Coronary artery (tissue), 2 donors: ENCODE measurements around the gene GPRIN3.
"Not testable (repeated sequence)": the region's sequence is repeated elsewhere in the genome, so short reads cannot be mapped to it uniquely, and the experiment has no call there.

Experiments used
- DNase-seq: peaks from one replicate; pipeline ENCODE4 v3.0.0-alpha.2; 2017; ENCODE audit warnings: low spot score
- H3K27ac ChIP-seq, 2 donors: fragments of 200-600 bp; sonication (generic); one replicate each; pipeline ENCODE4 v1.5.1; 2016 to 2019
- H3K4me3 ChIP-seq: fragments of 200-600 bp; sonication (generic); 2 replicates; pipeline ENCODE4 v1.5.1; 2016; ENCODE audit warnings: mild to moderate bottlenecking, moderate library complexity
- TF ChIP-seq, protein P1 (sequence below): fragments of 200-600 bp; sonication (generic); IDR thresholded peaks from one replicate; pipeline ENCODE4 v1.5.1; 2019; ENCODE audit warnings: antibody characterized with exemption

GPRIN3 gene

DNA sequence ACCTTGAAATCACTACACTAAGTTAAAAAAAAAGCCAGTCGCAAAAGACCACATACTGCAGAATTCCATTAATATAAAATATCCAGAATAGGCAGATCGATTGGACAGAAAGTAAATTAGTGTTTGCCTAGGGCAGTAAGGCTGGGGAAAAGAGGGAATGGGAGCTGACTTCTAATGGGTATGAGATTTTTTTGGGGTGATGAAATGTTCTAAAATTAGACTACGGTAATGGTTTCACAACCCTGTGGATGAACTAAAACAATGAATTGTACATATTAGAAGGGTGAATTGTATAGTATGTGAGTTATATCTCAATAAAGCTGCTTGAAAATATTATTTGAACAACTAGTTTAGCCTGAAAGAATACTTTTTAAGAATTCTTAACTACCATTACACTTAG lies 6.7 kb upstream of the GPRIN3 start:
- H3K27ac ChIP-seq: no peak overlapping the region
- TF ChIP-seq, protein P1, sequence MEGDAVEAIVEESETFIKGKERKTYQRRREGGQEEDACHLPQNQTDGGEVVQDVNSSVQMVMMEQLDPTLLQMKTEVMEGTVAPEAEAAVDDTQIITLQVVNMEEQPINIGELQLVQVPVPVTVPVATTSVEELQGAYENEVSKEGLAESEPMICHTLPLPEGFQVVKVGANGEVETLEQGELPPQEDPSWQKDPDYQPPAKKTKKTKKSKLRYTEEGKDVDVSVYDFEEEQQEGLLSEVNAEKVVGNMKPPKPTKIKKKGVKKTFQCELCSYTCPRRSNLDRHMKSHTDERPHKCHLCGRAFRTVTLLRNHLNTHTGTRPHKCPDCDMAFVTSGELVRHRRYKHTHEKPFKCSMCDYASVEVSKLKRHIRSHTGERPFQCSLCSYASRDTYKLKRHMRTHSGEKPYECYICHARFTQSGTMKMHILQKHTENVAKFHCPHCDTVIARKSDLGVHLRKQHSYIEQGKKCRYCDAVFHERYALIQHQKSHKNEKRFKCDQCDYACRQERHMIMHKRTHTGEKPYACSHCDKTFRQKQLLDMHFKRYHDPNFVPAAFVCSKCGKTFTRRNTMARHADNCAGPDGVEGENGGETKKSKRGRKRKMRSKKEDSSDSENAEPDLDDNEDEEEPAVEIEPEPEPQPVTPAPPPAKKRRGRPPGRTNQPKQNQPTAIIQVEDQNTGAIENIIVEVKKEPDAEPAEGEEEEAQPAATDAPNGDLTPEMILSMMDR: no peak
- DNase-seq: no peak
- no peak overlapping the region for H3K4me3 ChIP-seq

DNA sequence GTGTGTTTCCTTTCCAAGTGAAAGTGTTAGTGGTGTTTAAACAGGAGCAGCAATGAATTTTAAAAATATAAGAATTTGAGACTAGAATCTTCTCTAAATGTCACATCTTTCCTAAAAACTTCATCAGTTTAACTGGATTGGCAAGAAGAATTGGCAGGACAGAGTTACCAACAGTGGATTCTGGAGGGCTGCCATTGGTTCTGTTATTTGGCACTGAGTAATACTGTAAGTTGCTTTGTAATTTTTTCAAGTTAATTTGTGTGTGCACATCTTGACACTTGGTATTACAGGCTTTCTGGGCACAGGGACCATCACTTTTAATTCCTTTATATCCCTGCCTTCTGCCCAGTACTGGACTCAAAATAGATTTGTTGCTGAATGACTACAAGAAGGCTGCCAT lies 4.5 kb upstream of the GPRIN3 start:
- Histone ChIP-seq H3K4me3 (no peak overlapping the region), H3K27ac (no peak overlapping the region)
- TF ChIP-seq, protein P1: no peak
- no peak for DNase-seq

DNA sequence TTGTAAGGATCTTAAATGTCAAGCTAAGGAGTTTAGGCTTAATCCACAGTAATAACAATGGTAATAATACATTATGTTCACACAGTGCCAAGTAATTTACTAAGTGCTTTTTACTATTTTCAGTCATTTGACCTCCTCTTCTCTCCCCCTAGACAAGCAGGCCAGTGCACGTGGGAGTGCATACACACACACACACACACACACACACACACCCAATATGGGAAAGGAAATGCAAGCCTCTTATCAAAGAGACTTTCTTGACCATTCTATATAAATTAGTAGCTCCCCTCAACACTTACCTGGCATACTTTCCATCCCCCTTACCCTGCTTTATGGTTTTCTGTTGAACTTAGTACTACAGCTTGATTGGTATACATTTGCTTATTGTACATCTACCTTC lies 3.8 kb upstream of the GPRIN3 start:
- Histone ChIP-seq H3K27ac (no peak overlapping the region), H3K4me3 (no peak overlapping the region)
- DNase-seq: no peak
- TF ChIP-seq, protein P1: no peak

DNA sequence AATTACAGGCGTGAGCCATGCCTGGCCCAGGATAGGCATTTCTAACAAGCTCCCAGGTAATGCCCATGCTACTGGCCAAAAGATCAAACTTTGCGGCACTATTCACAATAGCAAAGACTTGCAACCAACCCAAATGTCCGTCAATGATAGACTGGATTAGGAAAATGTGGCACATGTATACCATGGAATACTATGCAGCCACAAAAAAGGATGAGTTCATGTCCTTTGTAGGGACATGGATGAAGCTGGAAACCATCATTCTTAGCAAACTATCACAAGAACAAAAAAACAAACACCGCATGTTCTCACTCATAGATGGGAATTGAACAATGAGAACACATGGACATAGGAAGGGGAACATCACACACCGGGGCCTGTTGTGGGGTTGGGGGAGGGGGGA lies 1.6 kb upstream of the GPRIN3 start:
- not testable (repeated sequence) for H3K4me3 ChIP-seq

DNA sequence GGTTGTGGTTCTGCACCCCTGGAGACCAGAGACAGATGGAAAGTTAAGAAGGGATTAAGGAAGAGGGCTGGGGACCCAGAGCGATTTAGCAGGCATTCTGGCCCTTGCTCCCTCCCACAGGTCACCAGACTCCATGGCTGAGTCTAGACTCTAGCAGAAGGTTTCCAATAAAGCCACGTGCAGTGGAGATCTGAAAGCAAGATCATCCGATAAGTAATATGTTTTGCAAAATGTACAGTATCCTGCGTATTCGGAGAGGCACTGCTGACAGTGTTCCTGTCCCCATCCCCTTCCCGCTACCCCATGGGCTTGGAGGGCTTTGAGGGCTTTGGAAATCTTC lies 531 bp upstream of the GPRIN3 start:
- DNase-seq: no peak
- Histone ChIP-seq H3K27ac (no peak overlapping the region), H3K4me3 (peak overlapping the region; percentile 74)
- TF ChIP-seq, protein P1: no peak

More for the DNA sequence above, 1.6 kb upstream of the GPRIN3 start:
- not testable (repeated sequence) for DNase-seq, H3K27ac ChIP-seq

DNA sequence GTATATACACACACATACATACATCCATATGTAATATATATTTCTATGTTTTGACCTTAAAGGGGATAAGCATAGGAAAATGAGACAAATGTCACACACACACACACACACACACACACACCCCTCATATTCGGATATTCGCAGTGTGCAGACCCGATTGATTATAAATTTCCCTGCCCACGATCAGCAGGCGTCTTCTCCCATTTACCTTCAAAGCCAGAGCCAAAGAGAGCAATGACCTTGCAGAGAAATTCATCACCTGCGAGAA lies 488 bp downstream of the GPRIN3 start:
- Histone ChIP-seq H3K27ac (peak overlapping the region in 1 of 2 donors; percentile 61), H3K4me3 (peak overlapping the region; percentile 74)
- no peak for DNase-seq
- TF ChIP-seq, protein P1: no peak

DNA sequence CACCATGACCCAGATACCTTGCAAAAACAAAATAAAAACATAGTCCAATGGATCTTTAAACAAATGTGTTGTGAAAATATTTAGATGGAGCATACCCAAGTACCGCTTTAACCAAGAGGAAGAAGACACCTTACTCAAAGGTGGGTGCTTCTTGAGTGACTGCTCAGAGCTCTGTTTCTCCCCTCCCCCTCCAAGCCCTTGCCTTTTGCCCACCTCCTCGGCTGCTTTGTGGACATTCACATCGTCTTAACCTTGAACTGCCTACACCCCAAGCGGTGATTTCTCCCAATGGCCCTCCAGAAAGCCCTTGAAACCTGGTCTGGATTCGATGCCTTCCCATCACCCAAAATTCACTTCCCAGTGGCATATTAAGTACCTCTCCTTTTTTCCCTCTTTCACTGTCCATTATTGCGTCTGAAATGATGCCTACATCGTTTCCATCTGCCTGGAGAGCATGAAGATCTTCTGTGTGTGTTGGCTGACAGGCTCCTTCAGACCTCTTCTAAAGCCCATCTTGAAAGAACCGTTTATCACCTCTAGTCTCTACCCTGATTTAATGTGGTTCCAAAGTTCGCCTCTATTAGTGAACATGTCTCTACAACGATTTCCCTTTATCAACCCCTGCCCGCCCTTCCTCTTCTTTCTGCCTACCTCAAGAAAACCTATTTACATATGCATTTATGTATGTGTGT lies 968 bp downstream of the GPRIN3 start:
- Histone ChIP-seq H3K4me3 (peak overlapping the region; percentile 74), H3K27ac (peak overlapping the region in 1 of 2 donors; percentile 33)
- DNase-seq: no peak
- TF ChIP-seq, protein P1: no peak
